NOMO-1 treated with dmso at 0.1 percent for 144 hours (cell line): ENCODE measurements around the gene ZNF236.
"Not testable (repeated sequence)": the region's sequence is repeated elsewhere in the genome, so short reads cannot be mapped to it uniquely, and the experiment has no call there.

Experiments
- DNase-seq: peaks from one replicate; lab custom pipeline; 2025; ENCODE audit not compliant: unreplicated experiment; lab: John Stamatoyannopoulos, UW

The ZNF236 gene

GRCh38 chr18:76941284-76941683 lies 118.9 kb downstream of the ZNF236 start:
- no peak for DNase-seq

- DNase-seq: no peak
Measured at GRCh38 chr18:76943542-76944339, 121.4 kb downstream of the ZNF236 start.

GRCh38 chr18:76944346-76944745 lies 122.0 kb downstream of the ZNF236 start:
- DNase-seq: not testable (repeated sequence)

- no peak for DNase-seq
Measured at GRCh38 chr18:76948345-76948744, 126.0 kb downstream of the ZNF236 start.

- no peak for DNase-seq
Measured at GRCh38 chr18:76951456-76952247, 129.3 kb downstream of the ZNF236 start.

GRCh38 chr18:76952747-76953146 lies 130.4 kb downstream of the ZNF236 start:
- no peak for DNase-seq

- no peak for DNase-seq
Measured at GRCh38 chr18:76953156-76953555, 130.8 kb downstream of the ZNF236 start.

GRCh38 chr18:76953583-76954233 lies 131.4 kb downstream of the ZNF236 start:
- no peak for DNase-seq

GRCh38 chr18:76955524-76956170 lies 133.3 kb downstream of the ZNF236 start:
- DNase-seq: no peak

- no peak for DNase-seq
Measured at GRCh38 chr18:76956648-76957047, 134.3 kb downstream of the ZNF236 start.

- no peak for DNase-seq
Measured at GRCh38 chr18:76957384-76958355, 135.3 kb downstream of the ZNF236 start.

GRCh38 chr18:76958692-76959341 lies 136.5 kb downstream of the ZNF236 start:
- DNase-seq: no peak

GRCh38 chr18:76959605-76960004 lies 137.2 kb downstream of the ZNF236 start:
- DNase-seq: no peak

- no peak for DNase-seq
Measured at GRCh38 chr18:76960528-76961035, 138.2 kb downstream of the ZNF236 start.

GRCh38 chr18:76962851-76963250 lies 140.5 kb downstream of the ZNF236 start:
- no peak for DNase-seq

GRCh38 chr18:76963936-76964335 lies 141.6 kb downstream of the ZNF236 start:
- no peak for DNase-seq

GRCh38 chr18:76965555-76966151 lies 143.3 kb downstream of the ZNF236 start:
- not testable (repeated sequence) for DNase-seq

GRCh38 chr18:76967299-76967698 lies 144.9 kb downstream of the ZNF236 start:
- DNase-seq: not testable (repeated sequence)
